ENCODE results near the gene TNS1.

DNA sequence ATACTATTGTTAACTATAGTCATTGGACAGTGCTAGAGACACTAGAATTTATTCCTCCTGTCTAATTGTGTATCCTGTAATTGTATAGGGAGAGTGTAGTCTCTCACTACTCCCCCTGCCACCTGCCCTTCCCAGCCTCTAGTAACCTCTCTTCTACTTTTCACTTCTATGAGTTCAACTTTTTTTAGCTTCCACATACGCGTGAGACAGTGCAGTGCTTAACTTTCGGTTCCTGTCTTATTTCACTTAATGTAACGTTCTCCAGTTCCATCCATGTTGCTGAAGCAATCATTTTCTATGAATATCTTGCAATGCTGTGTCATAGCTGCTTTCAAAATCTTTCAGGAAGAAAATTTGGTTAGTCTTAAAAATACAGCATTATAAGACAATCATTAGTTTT, 43.4 kb upstream of the TNS1 start:
- TF ChIP-seq, protein P1, sequence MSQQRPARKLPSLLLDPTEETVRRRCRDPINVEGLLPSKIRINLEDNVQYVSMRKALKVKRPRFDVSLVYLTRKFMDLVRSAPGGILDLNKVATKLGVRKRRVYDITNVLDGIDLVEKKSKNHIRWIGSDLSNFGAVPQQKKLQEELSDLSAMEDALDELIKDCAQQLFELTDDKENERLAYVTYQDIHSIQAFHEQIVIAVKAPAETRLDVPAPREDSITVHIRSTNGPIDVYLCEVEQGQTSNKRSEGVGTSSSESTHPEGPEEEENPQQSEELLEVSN (IDR thresholded peaks at IDR 0.05; ENCODE audit: borderline replicate concordance in 1 of 2, extremely low read depth in 1 of 2, insufficient read depth in 1 of 2, insufficient read length in 1 of 2, low read depth in 1 of 2, low read length in 1 of 2, poor library complexity in 1 of 2, severe bottlenecking in 1 of 2): no peak
- TF ChIP-seq, protein P2, sequence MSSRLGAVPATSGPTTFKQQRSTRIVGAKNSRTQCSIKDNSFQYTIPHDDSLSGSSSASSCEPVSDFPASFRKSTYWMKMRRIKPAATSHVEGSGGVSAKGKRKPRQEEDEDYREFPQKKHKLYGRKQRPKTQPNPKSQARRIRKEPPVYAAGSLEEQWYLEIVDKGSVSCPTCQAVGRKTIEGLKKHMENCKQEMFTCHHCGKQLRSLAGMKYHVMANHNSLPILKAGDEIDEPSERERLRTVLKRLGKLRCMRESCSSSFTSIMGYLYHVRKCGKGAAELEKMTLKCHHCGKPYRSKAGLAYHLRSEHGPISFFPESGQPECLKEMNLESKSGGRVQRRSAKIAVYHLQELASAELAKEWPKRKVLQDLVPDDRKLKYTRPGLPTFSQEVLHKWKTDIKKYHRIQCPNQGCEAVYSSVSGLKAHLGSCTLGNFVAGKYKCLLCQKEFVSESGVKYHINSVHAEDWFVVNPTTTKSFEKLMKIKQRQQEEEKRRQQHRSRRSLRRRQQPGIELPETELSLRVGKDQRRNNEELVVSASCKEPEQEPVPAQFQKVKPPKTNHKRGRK (tag; IDR thresholded peaks at IDR 0.05): no peak
- TF ChIP-seq POLR3G (IDR thresholded peaks at IDR 0.05; ENCODE audit: extremely low read depth, insufficient read length, insufficient replicate concordance): no peak
- no peak for TF ChIP-seq SLC30A9 (CRISPR knock-in tag; IDR thresholded peaks at IDR 0.05)
- TF ChIP-seq EHMT2 (IDR thresholded peaks at IDR 0.05): no peak
- no peak for TF ChIP-seq EP300 (IDR thresholded peaks at IDR 0.05; ENCODE audit: low read length)
- no peak for TF ChIP-seq ATF7 (IDR thresholded peaks at IDR 0.05)
- TF ChIP-seq, protein P3, sequence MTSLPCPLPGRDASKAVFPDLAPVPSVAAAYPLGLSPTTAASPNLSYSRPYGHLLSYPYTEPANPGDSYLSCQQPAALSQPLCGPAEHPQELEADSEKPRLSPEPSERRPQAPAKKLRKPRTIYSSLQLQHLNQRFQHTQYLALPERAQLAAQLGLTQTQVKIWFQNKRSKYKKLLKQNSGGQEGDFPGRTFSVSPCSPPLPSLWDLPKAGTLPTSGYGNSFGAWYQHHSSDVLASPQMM (CRISPR knock-in tag; IDR thresholded peaks at IDR 0.05): no peak

Data from K562 (cell line).